Peyer's patch (tissue), 4 donors: ENCODE data around the gene PLXNA4.

Experiments
- POLR2A ChIP-seq, 2 donors: fragments of 450-650 bp; IDR thresholded peaks; one replicate each; pipeline ENCODE4 v1.5.1; 2017; ENCODE audit warnings: antibody characterized with exemption in 2 of 2, mild to moderate bottlenecking in 2 of 2, moderate library complexity in 2 of 2
- TF ChIP-seq, protein P1 (sequence below), 6 experiments: fragments of 450-650 bp in 4 of 6; fragments of 200-600 bp in 2 of 6; sonication (generic) in 1 of 6; IDR thresholded peaks; one replicate each; pipeline ENCODE4 v1.5.1; 2017 to 2019; ENCODE audit warnings: antibody characterized with exemption in 6 of 6, mild to moderate bottlenecking in 3 of 6, moderate library complexity in 1 of 6

DNA sequence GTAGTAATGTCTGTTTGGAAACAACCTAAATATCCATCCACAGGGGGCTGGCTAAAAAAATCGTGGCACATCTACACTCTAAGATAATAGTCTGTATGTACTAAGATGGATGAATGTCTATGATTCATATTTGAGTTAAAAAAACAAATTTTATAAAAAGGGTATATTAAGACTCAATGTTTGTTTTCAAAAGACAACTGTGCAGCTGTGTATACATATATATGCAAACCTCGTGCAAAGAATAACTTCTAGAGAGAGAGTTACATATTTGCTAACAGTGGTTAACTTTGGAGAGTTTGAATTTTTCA lies 323.5 kb downstream of the PLXNA4 start:
- TF ChIP-seq, protein P1, sequence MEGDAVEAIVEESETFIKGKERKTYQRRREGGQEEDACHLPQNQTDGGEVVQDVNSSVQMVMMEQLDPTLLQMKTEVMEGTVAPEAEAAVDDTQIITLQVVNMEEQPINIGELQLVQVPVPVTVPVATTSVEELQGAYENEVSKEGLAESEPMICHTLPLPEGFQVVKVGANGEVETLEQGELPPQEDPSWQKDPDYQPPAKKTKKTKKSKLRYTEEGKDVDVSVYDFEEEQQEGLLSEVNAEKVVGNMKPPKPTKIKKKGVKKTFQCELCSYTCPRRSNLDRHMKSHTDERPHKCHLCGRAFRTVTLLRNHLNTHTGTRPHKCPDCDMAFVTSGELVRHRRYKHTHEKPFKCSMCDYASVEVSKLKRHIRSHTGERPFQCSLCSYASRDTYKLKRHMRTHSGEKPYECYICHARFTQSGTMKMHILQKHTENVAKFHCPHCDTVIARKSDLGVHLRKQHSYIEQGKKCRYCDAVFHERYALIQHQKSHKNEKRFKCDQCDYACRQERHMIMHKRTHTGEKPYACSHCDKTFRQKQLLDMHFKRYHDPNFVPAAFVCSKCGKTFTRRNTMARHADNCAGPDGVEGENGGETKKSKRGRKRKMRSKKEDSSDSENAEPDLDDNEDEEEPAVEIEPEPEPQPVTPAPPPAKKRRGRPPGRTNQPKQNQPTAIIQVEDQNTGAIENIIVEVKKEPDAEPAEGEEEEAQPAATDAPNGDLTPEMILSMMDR (IDR thresholded peaks at IDR 0.05): no peak
- no peak for TF ChIP-seq POLR2A (IDR thresholded peaks at IDR 0.05)
